ENCODE results near the gene GPATCH1.
"Not testable (repeated sequence)": the region's sequence is repeated elsewhere in the genome, so short reads cannot be mapped to it uniquely, and the experiment has no call there.

The GPATCH1 gene

GRCh38 chr19:33111587-33111986 is 30.6 kb downstream of the GPATCH1 start:
- DNase-seq (ENCODE audit: low read depth in 2 of 2) = no peak

GRCh38 chr19:33114312-33114711 is 33.3 kb downstream of the GPATCH1 start:
- no peak for DNase-seq (ENCODE audit: low read depth in 2 of 2)

GRCh38 chr19:33117501-33117900 is 36.5 kb downstream of the GPATCH1 start:
- DNase-seq (ENCODE audit: low read depth in 2 of 2) = no peak

- no peak for DNase-seq (ENCODE audit: low read depth in 2 of 2)
Measured at GRCh38 chr19:33118643-33119042, 37.7 kb downstream of the GPATCH1 start.

GRCh38 chr19:33124207-33125098 is 43.5 kb downstream of the GPATCH1 start:
- no peak for DNase-seq (ENCODE audit: low read depth in 2 of 2)

GRCh38 chr19:33125929-33126388 is 45.0 kb downstream of the GPATCH1 start:
- DNase-seq (ENCODE audit: low read depth in 2 of 2) = peak; percentile 39 to 40

- DNase-seq (ENCODE audit: low read depth in 2 of 2) = not testable (repeated sequence)
Measured at GRCh38 chr19:33126712-33127111, 45.7 kb downstream of the GPATCH1 start.

GRCh38 chr19:33129901-33130300 is 48.9 kb downstream of the GPATCH1 start:
- DNase-seq (ENCODE audit: low read depth in 2 of 2) = no peak

- DNase-seq (ENCODE audit: low read depth in 2 of 2) = no peak
Measured at GRCh38 chr19:33130433-33130832, 49.5 kb downstream of the GPATCH1 start.

GRCh38 chr19:33132021-33132420 is 51.0 kb downstream of the GPATCH1 start, which contains the start of gene WDR88:
WDR88 (plus strand) TSS chr19:33132114; CDS start chr19:33132170, 56 bp downstream.
- DNase-seq (ENCODE audit: low read depth in 2 of 2) = no peak

GRCh38 chr19:33132425-33132824 is 51.4 kb downstream of the GPATCH1 start:
- no peak for DNase-seq (ENCODE audit: low read depth in 2 of 2)

- DNase-seq (ENCODE audit: low read depth in 2 of 2) = no peak
Measured at GRCh38 chr19:33133438-33134031, 52.6 kb downstream of the GPATCH1 start.

GRCh38 chr19:33134571-33135041 is 53.6 kb downstream of the GPATCH1 start:
- DNase-seq (ENCODE audit: low read depth in 2 of 2) = peak; percentile 47 to 53

GRCh38 chr19:33139165-33139564 is 58.2 kb downstream of the GPATCH1 start:
- no peak for DNase-seq (ENCODE audit: low read depth in 2 of 2)

- peak; percentile 38 to 49 for DNase-seq (ENCODE audit: low read depth in 2 of 2)
Measured at GRCh38 chr19:33143897-33144405, 63.0 kb downstream of the GPATCH1 start.

GRCh38 chr19:33146209-33146608 is 65.2 kb downstream of the GPATCH1 start:
- no peak for DNase-seq (ENCODE audit: low read depth in 2 of 2)

- DNase-seq (ENCODE audit: low read depth in 2 of 2) = no peak
Measured at GRCh38 chr19:33147538-33147937, 66.6 kb downstream of the GPATCH1 start.

GRCh38 chr19:33150852-33151518 is 70.0 kb downstream of the GPATCH1 start:
- DNase-seq (ENCODE audit: low read depth in 2 of 2) = no peak

- DNase-seq (ENCODE audit: low read depth in 2 of 2) = no peak
Measured at GRCh38 chr19:33152176-33152575, 71.2 kb downstream of the GPATCH1 start.

- DNase-seq (ENCODE audit: low read depth in 2 of 2) = not testable (repeated sequence)
Measured at GRCh38 chr19:33152625-33153024, 71.6 kb downstream of the GPATCH1 start.

- not testable (repeated sequence) for DNase-seq (ENCODE audit: low read depth in 2 of 2)
Measured at GRCh38 chr19:33154313-33154712, 73.3 kb downstream of the GPATCH1 start.

- DNase-seq (ENCODE audit: low read depth in 2 of 2) = no peak
Measured at GRCh38 chr19:33156334-33156733, 75.4 kb downstream of the GPATCH1 start.

Data from activated CD4-positive, alpha-beta T cell treated with anti-CD3 and anti-CD28 coated beads for 24 hours (primary cell).